Astrocyte (in vitro differentiated cells and primary cell): Measurements from ENCODE around the gene MLPH. TPM values are rescaled to one million over a fixed set of nuclear protein-coding genes. Genes with fewer than 3 reads are reported as not detected.

Experiments used
- DNase-seq: peaks from one replicate; pipeline ENCODE4 v3.0.0-alpha.2; 2010; ENCODE audit warnings: low read depth
- FAIRE-seq: peaks from 2 replicates; lab custom pipeline; 2011; peaks lifted over from hg19 to GRCh38; lab: Jason Lieb, UNC
- H2AFZ ChIP-seq: 2 replicates; pipeline ENCODE4 v1.6.0; 2012; ENCODE audit warnings: low read depth, low read length, inconsistent platforms
- H3K27ac ChIP-seq: 2 replicates; pipeline ENCODE4 v1.5.1; 2011; ENCODE audit warnings: low read depth, low read length, inconsistent platforms
- H3K27me3 ChIP-seq: 2 replicates; pipeline ENCODE4 v1.6.0; 2011; ENCODE audit warnings: low read length, inconsistent platforms; ENCODE audit not compliant: insufficient read depth
- H3K36me3 ChIP-seq: 2 replicates; pipeline ENCODE4 v1.5.1; 2011; ENCODE audit warnings: low read length, inconsistent platforms; ENCODE audit not compliant: insufficient read depth
- H3K4me1 ChIP-seq: 2 replicates; pipeline ENCODE4 v1.5.1; 2011; ENCODE audit warnings: low read length, inconsistent platforms; ENCODE audit not compliant: insufficient read depth
- H3K4me2 ChIP-seq: 2 replicates; pipeline ENCODE4 v1.6.0; 2012; ENCODE audit warnings: low read length, inconsistent platforms
- H3K4me3 ChIP-seq: 2 replicates; pipeline ENCODE4 v1.5.1; 2011; ENCODE audit warnings: low read depth, mild to moderate bottlenecking, low read length, inconsistent platforms; ENCODE audit not compliant: insufficient read depth
- H3K79me2 ChIP-seq: 2 replicates; pipeline ENCODE4 v1.6.0; 2012; ENCODE audit warnings: mild to moderate bottlenecking, low read length, inconsistent platforms; ENCODE audit not compliant: insufficient read depth
- H3K9ac ChIP-seq: 2 replicates; pipeline ENCODE4 v1.6.0; 2012; ENCODE audit warnings: mild to moderate bottlenecking, low read length, inconsistent platforms
- H3K9me3 ChIP-seq: 2 replicates; pipeline ENCODE4 v1.5.1; 2012; ENCODE audit warnings: low read depth, mild to moderate bottlenecking, low read length, inconsistent platforms; ENCODE audit not compliant: insufficient read depth
- H4K20me1 ChIP-seq: 2 replicates; pipeline ENCODE4 v1.6.0; 2012; ENCODE audit warnings: low read length, inconsistent platforms; ENCODE audit not compliant: insufficient read depth
- H3K27ac Mint-ChIP-seq: one replicate; pipeline ENCODE4 v1.8.0; 2021; ENCODE audit warnings: mild to moderate bottlenecking, mixed read lengths; ENCODE audit not compliant: unreplicated experiment
- H3K27me3 Mint-ChIP-seq: one replicate; pipeline ENCODE4 v1.8.0; 2021; ENCODE audit warnings: low read depth, mixed read lengths; ENCODE audit not compliant: unreplicated experiment
- H3K36me3 Mint-ChIP-seq: one replicate; pipeline ENCODE4 v1.8.0; 2021; ENCODE audit warnings: low read depth, mixed read lengths; ENCODE audit not compliant: unreplicated experiment
- H3K4me1 Mint-ChIP-seq: one replicate; pipeline ENCODE4 v1.8.0; 2021; ENCODE audit warnings: low read depth, mixed read lengths; ENCODE audit not compliant: unreplicated experiment
- H3K4me3 Mint-ChIP-seq: one replicate; pipeline ENCODE4 v1.8.0; 2021; ENCODE audit warnings: mild to moderate bottlenecking, moderate library complexity, mixed read lengths; ENCODE audit not compliant: unreplicated experiment
- H3K9me3 Mint-ChIP-seq: one replicate; pipeline ENCODE4 v1.8.0; 2021; ENCODE audit warnings: mild to moderate bottlenecking, mixed read lengths; ENCODE audit not compliant: unreplicated experiment
- EZH2 ChIP-seq: IDR thresholded peaks from 2 replicates; pipeline ENCODE4 v1.6.1; 2012; ENCODE audit warnings: mild to moderate bottlenecking, low read length, inconsistent platforms; ENCODE audit not compliant: insufficient read depth
- total RNA-seq: library from RNA; stranded (reverse); gene quantifications from 2 replicates; pipeline ENCODE4 v1.2.1, GENCODE V29; 2021
- TF ChIP-seq, protein P1 (sequence below): IDR thresholded peaks from 2 replicates; pipeline ENCODE4 v1.5.1; 2011; ENCODE audit warnings: low read depth, mild to moderate bottlenecking, inconsistent platforms, low read length, moderate library complexity; ENCODE audit not compliant: insufficient read depth

Gene MLPH
- total RNA-seq, 1 donor from 2014 or later = 14.2 TPM

DNA sequence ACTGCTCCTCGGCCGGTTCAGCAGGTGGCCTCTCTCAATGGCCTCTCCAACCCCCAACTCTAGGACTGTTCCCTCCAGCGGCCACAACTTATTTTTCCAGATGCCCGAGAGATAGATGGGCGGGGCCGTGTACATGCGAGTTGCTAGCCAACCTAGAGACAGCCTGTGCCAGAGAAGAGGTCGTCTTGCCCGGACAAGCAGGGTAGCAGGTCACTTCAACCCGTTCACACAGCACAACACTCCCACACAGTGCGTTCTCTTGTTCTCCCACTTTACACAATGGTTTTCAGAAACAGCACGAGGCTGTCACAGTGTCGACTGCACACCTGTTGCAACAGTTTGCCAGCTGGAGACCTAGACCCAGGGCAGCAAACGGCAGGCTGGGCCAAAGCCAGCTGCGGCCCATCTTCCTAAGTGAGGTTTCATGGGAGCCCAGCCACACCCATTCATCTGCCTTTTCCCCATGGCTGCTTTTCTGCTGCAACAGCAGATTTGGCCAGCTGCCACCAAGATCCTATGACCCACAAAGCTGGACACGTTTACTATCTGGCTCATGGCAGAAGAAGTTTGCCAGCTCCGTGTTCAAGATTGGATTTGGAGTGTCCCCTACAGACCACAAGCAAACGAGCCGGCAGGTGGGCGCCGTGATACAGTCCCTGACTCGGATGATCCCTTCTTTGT lies 72.0 kb downstream of the MLPH start:
- Histone ChIP-seq H3K36me3 (peaks cover 22% of the 10 kb centered on the region), H3K4me3 (no peak overlapping the region), H3K4me2 (no peak overlapping the region), H2AFZ (no peak overlapping the region), H4K20me1 (no peaks in the 10 kb centered on the region), H3K4me1 (peaks cover 3% of the 10 kb centered on the region), H3K9me3 (peaks cover 4% of the 10 kb centered on the region), H3K9ac (no peak overlapping the region), H3K79me2 (no peaks in the 10 kb centered on the region), H3K27me3 (no peaks in the 10 kb centered on the region), H3K27ac (no peak overlapping the region)
- H3K4me3 Mint-ChIP-seq = no peak overlapping the region
- H3K27ac Mint-ChIP-seq = no peak overlapping the region
- peaks cover 9% of the 10 kb centered on the region for H3K36me3 Mint-ChIP-seq
- no peak for TF ChIP-seq EZH2
- TF ChIP-seq, protein P1, sequence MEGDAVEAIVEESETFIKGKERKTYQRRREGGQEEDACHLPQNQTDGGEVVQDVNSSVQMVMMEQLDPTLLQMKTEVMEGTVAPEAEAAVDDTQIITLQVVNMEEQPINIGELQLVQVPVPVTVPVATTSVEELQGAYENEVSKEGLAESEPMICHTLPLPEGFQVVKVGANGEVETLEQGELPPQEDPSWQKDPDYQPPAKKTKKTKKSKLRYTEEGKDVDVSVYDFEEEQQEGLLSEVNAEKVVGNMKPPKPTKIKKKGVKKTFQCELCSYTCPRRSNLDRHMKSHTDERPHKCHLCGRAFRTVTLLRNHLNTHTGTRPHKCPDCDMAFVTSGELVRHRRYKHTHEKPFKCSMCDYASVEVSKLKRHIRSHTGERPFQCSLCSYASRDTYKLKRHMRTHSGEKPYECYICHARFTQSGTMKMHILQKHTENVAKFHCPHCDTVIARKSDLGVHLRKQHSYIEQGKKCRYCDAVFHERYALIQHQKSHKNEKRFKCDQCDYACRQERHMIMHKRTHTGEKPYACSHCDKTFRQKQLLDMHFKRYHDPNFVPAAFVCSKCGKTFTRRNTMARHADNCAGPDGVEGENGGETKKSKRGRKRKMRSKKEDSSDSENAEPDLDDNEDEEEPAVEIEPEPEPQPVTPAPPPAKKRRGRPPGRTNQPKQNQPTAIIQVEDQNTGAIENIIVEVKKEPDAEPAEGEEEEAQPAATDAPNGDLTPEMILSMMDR = no peak
- peaks cover 37% of the 10 kb centered on the region for H3K27me3 Mint-ChIP-seq
- H3K4me1 Mint-ChIP-seq = no peaks in the 10 kb centered on the region
- FAIRE-seq = no peak
- peak; percentile 53 for DNase-seq
- H3K9me3 Mint-ChIP-seq = peaks cover 16% of the 10 kb centered on the region

DNA sequence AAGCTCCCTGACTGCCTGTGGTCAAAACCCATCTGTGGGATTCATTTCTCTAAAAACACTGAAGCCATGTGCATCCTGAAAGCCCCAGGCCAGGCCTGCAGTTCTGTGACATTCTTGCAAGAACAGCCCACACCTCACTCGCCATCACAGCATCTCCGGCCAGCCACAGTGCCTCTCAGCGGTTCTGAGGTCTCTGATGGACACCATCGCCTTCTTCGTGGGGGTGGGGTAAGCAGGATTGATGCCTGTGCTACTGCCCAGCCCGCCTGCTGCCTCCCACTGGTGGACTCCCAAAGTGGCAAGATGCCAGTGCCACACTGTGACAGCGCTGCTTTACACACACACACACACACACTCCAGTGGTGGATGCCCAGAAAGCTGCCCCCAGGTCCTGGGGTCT lies 74.2 kb downstream of the MLPH start:
- Mint-ChIP-seq H3K4me3 (no peak overlapping the region), H3K9me3 (peaks cover 5% of the 10 kb centered on the region), H3K4me1 (no peaks in the 10 kb centered on the region), H3K27ac (no peak overlapping the region), H3K36me3 (peaks cover 1% of the 10 kb centered on the region), H3K27me3 (peaks cover 37% of the 10 kb centered on the region)
- H3K9me3 ChIP-seq = peaks cover 11% of the 10 kb centered on the region
- no peak overlapping the region for H3K4me3 ChIP-seq
- H4K20me1 ChIP-seq = no peaks in the 10 kb centered on the region
- peaks cover 3% of the 10 kb centered on the region for H3K36me3 ChIP-seq
- no peaks in the 10 kb centered on the region for H3K27me3 ChIP-seq
- FAIRE-seq (no peak), DNase-seq (no peak)
- no peak for TF ChIP-seq EZH2
- TF ChIP-seq, protein P1 = no peak
- no peak overlapping the region for H3K9ac ChIP-seq
- no peak overlapping the region for H3K4me2 ChIP-seq
- no peak overlapping the region for H2AFZ ChIP-seq
- peaks cover 3% of the 10 kb centered on the region for H3K4me1 ChIP-seq
- no peaks in the 10 kb centered on the region for H3K79me2 ChIP-seq
- H3K27ac ChIP-seq = no peak overlapping the region

DNA sequence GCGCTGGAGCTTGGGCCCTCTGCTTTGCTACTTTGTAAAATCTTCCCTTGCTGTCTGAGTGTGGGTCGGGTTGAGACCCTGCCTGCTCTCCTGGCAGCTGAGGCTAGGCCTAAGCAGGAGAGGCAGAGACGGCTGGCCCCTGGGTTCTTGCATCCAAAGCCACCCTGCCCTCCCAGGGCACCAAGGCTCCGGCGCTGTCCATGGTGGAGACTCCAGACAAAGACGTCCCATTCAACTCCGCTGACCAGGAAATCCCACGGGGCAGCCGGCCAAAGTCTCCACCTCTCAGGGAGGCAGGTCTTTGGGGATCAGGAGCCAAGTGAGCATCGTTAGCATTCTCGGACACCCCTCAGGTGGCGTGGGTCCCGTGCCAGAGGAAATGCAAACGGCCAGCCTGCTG lies 76.8 kb downstream of the MLPH start:
- no peak overlapping the region for H3K4me2 ChIP-seq
- H3K27me3 ChIP-seq = no peaks in the 10 kb centered on the region
- H3K4me3 ChIP-seq = no peak overlapping the region
- peaks cover 12% of the 10 kb centered on the region for H3K9me3 ChIP-seq
- Mint-ChIP-seq H3K27me3 (peaks cover 34% of the 10 kb centered on the region), H3K4me3 (no peak overlapping the region), H3K36me3 (no peaks in the 10 kb centered on the region), H3K4me1 (no peaks in the 10 kb centered on the region), H3K9me3 (no peaks in the 10 kb centered on the region), H3K27ac (no peak overlapping the region)
- DNase-seq (peak; percentile 27), FAIRE-seq (no peak)
- no peak overlapping the region for H3K9ac ChIP-seq
- H2AFZ ChIP-seq = no peak overlapping the region
- no peak overlapping the region for H3K27ac ChIP-seq
- no peaks in the 10 kb centered on the region for H4K20me1 ChIP-seq
- no peaks in the 10 kb centered on the region for H3K79me2 ChIP-seq
- H3K4me1 ChIP-seq = peaks cover 3% of the 10 kb centered on the region
- TF ChIP-seq, protein P1 = no peak
- no peak for TF ChIP-seq EZH2
- H3K36me3 ChIP-seq = no peaks in the 10 kb centered on the region
